Ishikawa (cell line): ENCODE results near the gene ADGRL2.

Experiments
- CEBPB ChIP-seq: IDR thresholded peaks from 2 replicates; pipeline ENCODE4 v1.6.1; 2012
- CREB1 ChIP-seq: IDR thresholded peaks from 2 replicates; pipeline ENCODE4 v1.6.1; 2012; ENCODE audit warnings: low read depth
- EGR1 ChIP-seq: IDR thresholded peaks from 2 replicates; pipeline ENCODE4 v1.6.1; 2012
- EP300 ChIP-seq: IDR thresholded peaks from 2 replicates; pipeline ENCODE4 v1.6.1; 2012; ENCODE audit warnings: borderline replicate concordance
- FOXM1 ChIP-seq: IDR thresholded peaks from 2 replicates; pipeline ENCODE4 v1.6.1; 2012; ENCODE audit warnings: low read depth, borderline replicate concordance
- MAX ChIP-seq: IDR thresholded peaks from 2 replicates; pipeline ENCODE4 v1.6.1; 2012
- NFIC ChIP-seq: IDR thresholded peaks from 2 replicates; pipeline ENCODE4 v1.6.1; 2012
- RAD21 ChIP-seq: IDR thresholded peaks from 2 replicates; pipeline ENCODE4 v1.6.1; 2012; ENCODE audit warnings: low read depth
- REST ChIP-seq: IDR thresholded peaks from 2 replicates; pipeline ENCODE4 v1.6.1; 2012; ENCODE audit warnings: low read depth, mild to moderate bottlenecking
- TAF1 ChIP-seq: IDR thresholded peaks from 2 replicates; pipeline ENCODE4 v1.6.1; 2012; ENCODE audit warnings: low read depth, mild to moderate bottlenecking
- TCF12 ChIP-seq: IDR thresholded peaks from 2 replicates; pipeline ENCODE4 v1.6.1; 2012; ENCODE audit warnings: low read depth
- TEAD4 ChIP-seq: IDR thresholded peaks from 2 replicates; pipeline ENCODE4 v1.6.1; 2012
- YY1 ChIP-seq: IDR thresholded peaks from 2 replicates; pipeline ENCODE4 v1.6.1; 2012; ENCODE audit warnings: low read depth
- ZBTB7A ChIP-seq: IDR thresholded peaks from 2 replicates; pipeline ENCODE4 v1.6.1; 2012; ENCODE audit warnings: low read depth
- TF ChIP-seq, protein P1 (sequence below): IDR thresholded peaks from 2 replicates; pipeline ENCODE4 v1.6.1; 2012

ADGRL2 gene

GRCh38 chr1:82032068-82032467 lies 231.3 kb downstream of the ADGRL2 start:
- TF ChIP-seq TAF1, result no peak
- TF ChIP-seq TEAD4, result no peak
- TF ChIP-seq, protein P1, sequence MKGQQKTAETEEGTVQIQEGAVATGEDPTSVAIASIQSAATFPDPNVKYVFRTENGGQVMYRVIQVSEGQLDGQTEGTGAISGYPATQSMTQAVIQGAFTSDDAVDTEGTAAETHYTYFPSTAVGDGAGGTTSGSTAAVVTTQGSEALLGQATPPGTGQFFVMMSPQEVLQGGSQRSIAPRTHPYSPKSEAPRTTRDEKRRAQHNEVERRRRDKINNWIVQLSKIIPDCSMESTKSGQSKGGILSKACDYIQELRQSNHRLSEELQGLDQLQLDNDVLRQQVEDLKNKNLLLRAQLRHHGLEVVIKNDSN, result no peak
- no peak for TF ChIP-seq EP300
- no peak for TF ChIP-seq ZBTB7A
- no peak for TF ChIP-seq CEBPB
- TF ChIP-seq TCF12, result no peak
- no peak for TF ChIP-seq REST
- TF ChIP-seq YY1, result no peak

DNA sequence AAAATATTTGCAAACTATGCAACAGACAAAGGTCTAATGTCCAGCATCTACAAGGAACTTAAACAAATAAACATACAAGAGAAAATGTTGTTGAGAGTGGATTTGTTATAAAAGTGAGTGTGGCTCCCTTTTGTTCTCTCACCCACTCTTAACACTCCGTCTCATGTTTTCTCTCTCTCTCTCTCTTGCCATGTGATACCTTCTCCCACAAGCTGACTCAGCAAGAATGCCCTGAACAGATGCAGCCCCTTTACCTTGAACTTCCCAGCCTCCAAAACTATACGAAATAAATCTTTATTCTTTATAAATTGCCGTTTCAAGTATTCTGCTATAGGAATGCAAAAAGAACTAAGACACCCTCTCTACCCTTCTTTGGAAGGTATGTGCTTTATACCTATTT lies 234.1 kb downstream of the ADGRL2 start:
- no peak for TF ChIP-seq EGR1
- TF ChIP-seq REST, result no peak
- TF ChIP-seq ZBTB7A, result no peak
- TF ChIP-seq NFIC, result no peak
- no peak for TF ChIP-seq FOXM1
- TF ChIP-seq YY1, result no peak
- no peak for TF ChIP-seq MAX
- TF ChIP-seq EP300, result no peak
- TF ChIP-seq CEBPB, result no peak
- TF ChIP-seq, protein P1, result no peak
- no peak for TF ChIP-seq RAD21
- no peak for TF ChIP-seq TEAD4
- TF ChIP-seq TAF1, result no peak
- TF ChIP-seq CREB1, result no peak
- TF ChIP-seq TCF12, result no peak
